ENCODE results near the gene CYP4A11.
"Not testable (repeated sequence)": the region's sequence is repeated elsewhere in the genome, so short reads cannot be mapped to it uniquely, and the experiment has no call there.

Gene CYP4A11

GRCh38 chr1:46941135-46941694 is at the start of gene CYP4A11:
TSS of gene CYP4A11 (minus strand) at chr1:46941476. CDS start at chr1:46941433, 43 bp downstream.
- DNase-seq, result no peak

- DNase-seq, result not testable (repeated sequence)
Observed at GRCh38 chr1:46990541-46990940, 49.3 kb upstream of the CYP4A11 start.

- no peak for DNase-seq
Observed at GRCh38 chr1:46983830-46984586, 42.7 kb upstream of the CYP4A11 start.

- no peak for DNase-seq
Observed at GRCh38 chr1:46983166-46983829, 42.0 kb upstream of the CYP4A11 start.

- DNase-seq, result no peak
Observed at GRCh38 chr1:46969014-46969619, 27.8 kb upstream of the CYP4A11 start.

- DNase-seq, result not testable (repeated sequence)
Observed at GRCh38 chr1:46962272-46962671, 21.0 kb upstream of the CYP4A11 start.

- DNase-seq, result no peak
Observed at GRCh38 chr1:46961066-46961758, 19.9 kb upstream of the CYP4A11 start.

- no peak for DNase-seq
Observed at GRCh38 chr1:46960250-46960649, 19.0 kb upstream of the CYP4A11 start.

GRCh38 chr1:46955116-46955515 is 13.8 kb upstream of the CYP4A11 start:
- DNase-seq, result not testable (repeated sequence)

GRCh38 chr1:46953847-46954246 is 12.6 kb upstream of the CYP4A11 start:
- DNase-seq, result not testable (repeated sequence)

GRCh38 chr1:46949417-46949666 is 8.1 kb upstream of the CYP4A11 start:
- not testable (repeated sequence) for DNase-seq

- no peak for DNase-seq
Observed at GRCh38 chr1:46948629-46949416, 7.5 kb upstream of the CYP4A11 start.

- not testable (repeated sequence) for DNase-seq
Observed at GRCh38 chr1:46947706-46948105, 6.4 kb upstream of the CYP4A11 start.

GRCh38 chr1:46942086-46942485 is 810 bp upstream of the CYP4A11 start:
- DNase-seq, result no peak

- no peak for DNase-seq
Observed at GRCh38 chr1:46940307-46940706, 969 bp downstream of the CYP4A11 start.

- DNase-seq, result no peak
Observed at GRCh38 chr1:46937270-46937669, 4.0 kb downstream of the CYP4A11 start.

GRCh38 chr1:46936788-46937187 is 4.5 kb downstream of the CYP4A11 start:
- DNase-seq, result no peak

- not testable (repeated sequence) for DNase-seq
Observed at GRCh38 chr1:46934852-46935251, 6.4 kb downstream of the CYP4A11 start.

GRCh38 chr1:46932020-46932419 is 9.3 kb downstream of the CYP4A11 start:
- not testable (repeated sequence) for DNase-seq

GRCh38 chr1:46931151-46931550 is 10.1 kb downstream of the CYP4A11 start:
- no peak for DNase-seq

- DNase-seq, result no peak
Observed at GRCh38 chr1:46927249-46927835, 13.9 kb downstream of the CYP4A11 start.

- DNase-seq, result no peak
Observed at GRCh38 chr1:46910790-46911189, 30.5 kb downstream of the CYP4A11 start.
